ENCODE data around the gene TGM1. TPM values are rescaled to one million over a fixed set of nuclear protein-coding genes. Genes with fewer than 3 reads are reported as not detected.
A peak's percentile ranks its signal among the peaks of the same experiment; 100 is the strongest.

Gene TGM1
- total and polyA plus RNA-seq, 10 of the 15 experiments (the other 5 are each of a cell fraction or from before 2014, with no cell fraction given), result 0.05 to 5.9 (median 1.8) TPM

GRCh38 chr14:24271134-24271833 is 8.3 kb upstream of the TGM1 start, which contains the start of gene RABGGTA (continued):
- no peak for TF ChIP-seq NR2C2 (IDR thresholded peaks at IDR 0.05; ENCODE audit: borderline replicate concordance, control insufficient read depth, insufficient read length, low read depth)
- no peak for TF ChIP-seq RBBP5 (conservative IDR thresholded peaks at IDR 0.05)
- 0 out of 2 replicates have a peak, but pooled peaks have one; percentile 7 for TF ChIP-seq IRF4 (IDR thresholded peaks at IDR 0.05; ENCODE audit: low read depth, low read length)
- no peak for TF ChIP-seq JUNB (IDR thresholded peaks at IDR 0.05)
- no peak for TF ChIP-seq PAX8 (IDR thresholded peaks at IDR 0.05)
- no peak for TF ChIP-seq SPI1 (IDR thresholded peaks at IDR 0.05; ENCODE audit: borderline replicate concordance, insufficient read depth, low read depth, low read length)
- TF ChIP-seq EED (IDR thresholded peaks at IDR 0.05; ENCODE audit: low read depth), result peak; percentile 62; the same call in 1 of the 2 replicates
- peak; percentile 72; the same call in 1 of the 2 replicates for TF ChIP-seq SIN3A (IDR thresholded peaks at IDR 0.05; ENCODE audit: low read depth, low read length)
- TF ChIP-seq CUX1 (IDR thresholded peaks at IDR 0.05; ENCODE audit: insufficient replicate concordance, low read depth, low read length), result no peak
- TF ChIP-seq STAT1 (conservative IDR thresholded peaks at IDR 0.05), result peak; percentile 91
- peak; percentile 40 for TF ChIP-seq HDAC6 (IDR thresholded peaks at IDR 0.05; ENCODE audit: unreplicated experiment)
- TF ChIP-seq SMC3 (IDR thresholded peaks at IDR 0.05; ENCODE audit: borderline replicate concordance, low read length), result no peak; the same call in 1 of the 2 replicates
- TF ChIP-seq USF1 (IDR thresholded peaks at IDR 0.05; ENCODE audit: borderline replicate concordance, extremely low read length, insufficient read depth, low read depth, low read length), result no peak
- no peak for TF ChIP-seq SUPT20H (IDR thresholded peaks at IDR 0.05; ENCODE audit: borderline replicate concordance, control insufficient read depth, low read depth, low read length)
- no peak; the same call in 2 of the 3 replicates for TF ChIP-seq POU2F2 (IDR thresholded peaks at IDR 0.05; ENCODE audit: borderline replicate concordance, low read depth, low read length)
- peak; percentile 90 for TF ChIP-seq TCF3 (IDR thresholded peaks at IDR 0.05; ENCODE audit: borderline replicate concordance, insufficient read depth, low read depth, low read length)
- 0 out of 2 replicates have a peak, but pooled peaks have one; percentile 55 for TF ChIP-seq MEF2A (IDR thresholded peaks at IDR 0.05; ENCODE audit: insufficient read depth, low read depth, low read length)
- TF ChIP-seq IKZF2 (IDR thresholded peaks at IDR 0.05), result peak in 1 of 2 experiments; percentile 41; a peak in 2 of 4 replicates
- TF ChIP-seq IRF5 (IDR thresholded peaks at IDR 0.05; ENCODE audit: borderline replicate concordance), result no peak
- TF ChIP-seq CBFB (IDR thresholded peaks at IDR 0.05; ENCODE audit: low read depth), result no peak
- TF ChIP-seq RUNX3 (IDR thresholded peaks at IDR 0.05; ENCODE audit: low read length), result peak; percentile 68; the same call in 1 of the 2 replicates
- no peak for TF ChIP-seq SREBF2 (IDR thresholded peaks at IDR 0.05; ENCODE audit: low read length)
- peak; percentile 10; the same call in 1 of the 2 replicates for TF ChIP-seq PAX5 (IDR thresholded peaks at IDR 0.05; ENCODE audit: borderline replicate concordance, low read depth, low read length)
